ENCODE results near the gene PTPRM.
"Not testable (repeated sequence)": the region's sequence is repeated elsewhere in the genome, so short reads cannot be mapped to it uniquely, and the experiment has no call there.

PTPRM gene

GRCh38 chr18:7950380-7951136, 383.4 kb downstream of the PTPRM start:
- no peak for DNase-seq (ENCODE audit: low read depth, low spot score)
- no peaks in the 10 kb centered on the region for H3K36me3 ChIP-seq (ENCODE audit: control insufficient read depth, insufficient read depth, low read length)
- no peaks in the 10 kb centered on the region for H3K9me3 ChIP-seq (ENCODE audit: control insufficient read depth, insufficient read depth, low read length)
- H3K27me3 ChIP-seq (ENCODE audit: control insufficient read depth, insufficient read depth, low read length) = no peaks in the 10 kb centered on the region
- no peaks in the 10 kb centered on the region for H3K4me1 ChIP-seq (ENCODE audit: control insufficient read depth, insufficient read depth, low read length)
- WGBS (ENCODE audit: insufficient coverage, insufficient read length) = no CpG with 5 or more reads among the region's 6 CpGs
- no peak overlapping the region for H3K27ac ChIP-seq (ENCODE audit: low read length)
- no peak overlapping the region for H3K4me3 ChIP-seq (ENCODE audit: low read length)

- Histone ChIP-seq H3K4me1 (ENCODE audit: control insufficient read depth, insufficient read depth, low read length) (peaks cover 1% of the 10 kb centered on the region; the same call in 1 of the 2 replicates), H3K27ac (ENCODE audit: low read length) (no peak overlapping the region), H3K4me3 (ENCODE audit: low read length) (no peak overlapping the region), H3K36me3 (ENCODE audit: control insufficient read depth, insufficient read depth, low read length) (no peaks in the 10 kb centered on the region), H3K9me3 (ENCODE audit: control insufficient read depth, insufficient read depth, low read length) (no peaks in the 10 kb centered on the region), H3K27me3 (ENCODE audit: control insufficient read depth, insufficient read depth, low read length) (no peaks in the 10 kb centered on the region)
- no peak for DNase-seq (ENCODE audit: low read depth, low spot score)
- no CpG with 5 or more reads among the region's 8 CpGs for WGBS (ENCODE audit: insufficient coverage, insufficient read length)
Observed at GRCh38 chr18:7953095-7953958, 386.2 kb downstream of the PTPRM start.

- H3K27ac ChIP-seq (ENCODE audit: low read length) = no peak overlapping the region
- H3K4me3 ChIP-seq (ENCODE audit: low read length) = no peak overlapping the region
- no CpG with 5 or more reads among the region's 1 CpG for WGBS (ENCODE audit: insufficient coverage, insufficient read length)
- no peaks in the 10 kb centered on the region for H3K9me3 ChIP-seq (ENCODE audit: control insufficient read depth, insufficient read depth, low read length)
- H3K36me3 ChIP-seq (ENCODE audit: control insufficient read depth, insufficient read depth, low read length) = no peaks in the 10 kb centered on the region
- DNase-seq (ENCODE audit: low read depth, low spot score) = no peak
- peaks cover 1% of the 10 kb centered on the region; the same call in 1 of the 2 replicates for H3K4me1 ChIP-seq (ENCODE audit: control insufficient read depth, insufficient read depth, low read length)
- H3K27me3 ChIP-seq (ENCODE audit: control insufficient read depth, insufficient read depth, low read length) = no peaks in the 10 kb centered on the region
Observed at GRCh38 chr18:7954238-7954637, 387.1 kb downstream of the PTPRM start.

- Histone ChIP-seq H3K4me1 (ENCODE audit: control insufficient read depth, insufficient read depth, low read length) (peaks cover 1% of the 10 kb centered on the region; the same call in 1 of the 2 replicates), H3K27me3 (ENCODE audit: control insufficient read depth, insufficient read depth, low read length) (no peaks in the 10 kb centered on the region)
- WGBS (ENCODE audit: insufficient coverage, insufficient read length) = no CpG with 5 or more reads among the region's 7 CpGs
Observed at GRCh38 chr18:7955175-7955574, 388.1 kb downstream of the PTPRM start.

GRCh38 chr18:7957297-7957696, 390.2 kb downstream of the PTPRM start:
- H3K36me3 ChIP-seq (ENCODE audit: control insufficient read depth, insufficient read depth, low read length) = no peaks in the 10 kb centered on the region
- no peaks in the 10 kb centered on the region for H3K27me3 ChIP-seq (ENCODE audit: control insufficient read depth, insufficient read depth, low read length)
- no peak for DNase-seq (ENCODE audit: low read depth, low spot score)
- H3K27ac ChIP-seq (ENCODE audit: low read length) = no peak overlapping the region
- H3K9me3 ChIP-seq (ENCODE audit: control insufficient read depth, insufficient read depth, low read length) = no peaks in the 10 kb centered on the region
- peaks cover 1% of the 10 kb centered on the region; the same call in 1 of the 2 replicates for H3K4me1 ChIP-seq (ENCODE audit: control insufficient read depth, insufficient read depth, low read length)
- H3K4me3 ChIP-seq (ENCODE audit: low read length) = no peak overlapping the region
- WGBS (ENCODE audit: insufficient coverage, insufficient read length) = no CpG with 5 or more reads among the region's 3 CpGs

More at GRCh38 chr18:7955175-7955574, 388.1 kb downstream of the PTPRM start:
- no peaks in the 10 kb centered on the region for H3K36me3 ChIP-seq (ENCODE audit: control insufficient read depth, insufficient read depth, low read length)
- H3K9me3 ChIP-seq (ENCODE audit: control insufficient read depth, insufficient read depth, low read length) = no peaks in the 10 kb centered on the region
- no peak overlapping the region for H3K27ac ChIP-seq (ENCODE audit: low read length)
- no peak overlapping the region for H3K4me3 ChIP-seq (ENCODE audit: low read length)
- no peak for DNase-seq (ENCODE audit: low read depth, low spot score)

GRCh38 chr18:7958081-7958896, 391.2 kb downstream of the PTPRM start:
- WGBS (ENCODE audit: insufficient coverage, insufficient read length) = no CpG with 5 or more reads among the region's 4 CpGs
- H3K27ac ChIP-seq (ENCODE audit: low read length) = no peak overlapping the region
- no peak for DNase-seq (ENCODE audit: low read depth, low spot score)
- H3K9me3 ChIP-seq (ENCODE audit: control insufficient read depth, insufficient read depth, low read length) = no peaks in the 10 kb centered on the region
- H3K4me1 ChIP-seq (ENCODE audit: control insufficient read depth, insufficient read depth, low read length) = peaks cover 1% of the 10 kb centered on the region; the same call in 1 of the 2 replicates
- no peaks in the 10 kb centered on the region for H3K36me3 ChIP-seq (ENCODE audit: control insufficient read depth, insufficient read depth, low read length)
- no peaks in the 10 kb centered on the region for H3K27me3 ChIP-seq (ENCODE audit: control insufficient read depth, insufficient read depth, low read length)
- H3K4me3 ChIP-seq (ENCODE audit: low read length) = no peak overlapping the region

GRCh38 chr18:7958897-7959146, 391.7 kb downstream of the PTPRM start:
- Histone ChIP-seq H3K4me1 (ENCODE audit: control insufficient read depth, insufficient read depth, low read length) (peaks cover 1% of the 10 kb centered on the region; the same call in 1 of the 2 replicates), H3K4me3 (ENCODE audit: low read length) (no peak overlapping the region), H3K9me3 (ENCODE audit: control insufficient read depth, insufficient read depth, low read length) (no peaks in the 10 kb centered on the region), H3K27me3 (ENCODE audit: control insufficient read depth, insufficient read depth, low read length) (no peaks in the 10 kb centered on the region), H3K27ac (ENCODE audit: low read length) (no peak overlapping the region), H3K36me3 (ENCODE audit: control insufficient read depth, insufficient read depth, low read length) (no peaks in the 10 kb centered on the region)
- WGBS (ENCODE audit: insufficient coverage, insufficient read length) = no CpG with 5 or more reads among the region's 1 CpG
- no peak for DNase-seq (ENCODE audit: low read depth, low spot score)

- not testable (repeated sequence) for H3K36me3 ChIP-seq (ENCODE audit: control insufficient read depth, insufficient read depth, low read length); H3K4me3 ChIP-seq (ENCODE audit: low read length); H3K9me3 ChIP-seq (ENCODE audit: control insufficient read depth, insufficient read depth, low read length); H3K27me3 ChIP-seq (ENCODE audit: control insufficient read depth, insufficient read depth, low read length); H3K27ac ChIP-seq (ENCODE audit: low read length); DNase-seq (ENCODE audit: low read depth, low spot score); H3K4me1 ChIP-seq (ENCODE audit: control insufficient read depth, insufficient read depth, low read length)
- no CpG with 5 or more reads among the region's 18 CpGs for WGBS (ENCODE audit: insufficient coverage, insufficient read length)
Observed at GRCh38 chr18:7966682-7967081, 399.6 kb downstream of the PTPRM start.

- no CpG with 5 or more reads among the region's 6 CpGs for WGBS (ENCODE audit: insufficient coverage, insufficient read length)
- no peak for DNase-seq (ENCODE audit: low read depth, low spot score)
- Histone ChIP-seq H3K4me3 (ENCODE audit: low read length) (no peak overlapping the region), H3K4me1 (ENCODE audit: control insufficient read depth, insufficient read depth, low read length) (no peaks in the 10 kb centered on the region), H3K27ac (ENCODE audit: low read length) (no peak overlapping the region), H3K27me3 (ENCODE audit: control insufficient read depth, insufficient read depth, low read length) (no peaks in the 10 kb centered on the region), H3K9me3 (ENCODE audit: control insufficient read depth, insufficient read depth, low read length) (no peaks in the 10 kb centered on the region), H3K36me3 (ENCODE audit: control insufficient read depth, insufficient read depth, low read length) (no peaks in the 10 kb centered on the region)
Observed at GRCh38 chr18:7974200-7974874, 407.2 kb downstream of the PTPRM start.

GRCh38 chr18:7977897-7978296, 410.8 kb downstream of the PTPRM start:
- Histone ChIP-seq H3K27ac (ENCODE audit: low read length) (no peak overlapping the region), H3K9me3 (ENCODE audit: control insufficient read depth, insufficient read depth, low read length) (no peaks in the 10 kb centered on the region), H3K4me1 (ENCODE audit: control insufficient read depth, insufficient read depth, low read length) (no peaks in the 10 kb centered on the region), H3K4me3 (ENCODE audit: low read length) (no peak overlapping the region), H3K27me3 (ENCODE audit: control insufficient read depth, insufficient read depth, low read length) (no peaks in the 10 kb centered on the region), H3K36me3 (ENCODE audit: control insufficient read depth, insufficient read depth, low read length) (no peaks in the 10 kb centered on the region)
- DNase-seq (ENCODE audit: low read depth, low spot score) = no peak
- no CpG with 5 or more reads among the region's 4 CpGs for WGBS (ENCODE audit: insufficient coverage, insufficient read length)

All from iPS DF 6.9 (cell line).